ENCODE results near the gene PTH2R. TPM values are rescaled to one million over a fixed set of nuclear protein-coding genes. Genes with fewer than 3 reads are reported as not detected.

PTH2R gene
- total and polyA plus RNA-seq, 2 of the 4 experiments (the other 2 are of a cell fraction) = under 0.01 TPM; not detected in 1

- H2BK5ac ChIP-seq (ENCODE audit: low read depth, low read length, poor library complexity, severe bottlenecking) = no peak overlapping the region
- no peak overlapping the region for H2BK15ac ChIP-seq (ENCODE audit: low read depth, low read length)
- H2AK5ac ChIP-seq (ENCODE audit: low read depth, low read length) = no peak overlapping the region
- no peak overlapping the region for H3K4me3 ChIP-seq (ENCODE audit: insufficient read depth, low read depth, low read length)
- peaks cover 2% of the 10 kb centered on the region; the same call in 1 of the 2 replicates for H3K27me3 ChIP-seq (ENCODE audit: control insufficient read depth, insufficient read depth, low read length)
- no peak overlapping the region for H3K4ac ChIP-seq (ENCODE audit: low read depth, low read length)
- ChIA-PET POLR2A (ENCODE audit: unreplicated experiment) (no interaction called here), CTCF (no interaction called here)
- H2BK120ac ChIP-seq (ENCODE audit: low read depth, low read length) = no peak overlapping the region
- peaks cover 2% of the 10 kb centered on the region; the same call in 1 of the 2 replicates for H3K4me1 ChIP-seq (ENCODE audit: control insufficient read depth, insufficient read depth, low read length)
- no peak overlapping the region for H4K5ac ChIP-seq (ENCODE audit: low read depth, low read length)
- in situ Hi-C loops (cut with MboI; ENCODE audit: low sequenced_read_pairs) = no loop called here
- H3K18ac ChIP-seq (ENCODE audit: low read depth, low read length) = no peak overlapping the region
- H4K91ac ChIP-seq (ENCODE audit: insufficient read depth, low read depth, low read length) = no peak overlapping the region
- H3K14ac ChIP-seq (replicated peaks; ENCODE audit: low read depth, low read length) = no peak overlapping the region
- H4K8ac ChIP-seq (ENCODE audit: low read depth in 2 of 2, low read length in 2 of 2) = no peak overlapping the region
- no peak for TF ChIP-seq MAFK (IDR thresholded peaks at IDR 0.05; ENCODE audit: low read depth, low read length)
- TF ChIP-seq MAZ (IDR thresholded peaks at IDR 0.05; ENCODE audit: borderline replicate concordance, low read depth, low read length) = no peak
- TF ChIP-seq SMC3 (IDR thresholded peaks at IDR 0.05; ENCODE audit: low read depth, low read length) = no peak
- no peak for TF ChIP-seq RCOR1 (IDR thresholded peaks at IDR 0.05; ENCODE audit: insufficient replicate concordance, low read length)
- no peak for TF ChIP-seq BHLHE40 (IDR thresholded peaks at IDR 0.05; ENCODE audit: low read depth, low read length)
- no peak for TF ChIP-seq POLR2A (IDR thresholded peaks at IDR 0.05; ENCODE audit: low read depth, low read length)
- no peak for TF ChIP-seq USF2 (IDR thresholded peaks at IDR 0.05; ENCODE audit: low read depth, low read length)
- TF ChIP-seq RAD21 (IDR thresholded peaks at IDR 0.05; ENCODE audit: low read length) = no peak
- TF ChIP-seq MXI1 (IDR thresholded peaks at IDR 0.05; ENCODE audit: borderline replicate concordance, low read depth, low read length) = no peak
- no peak for TF ChIP-seq CEBPB (IDR thresholded peaks at IDR 0.05; ENCODE audit: low read depth, low read length)
- TF ChIP-seq NFE2L2 (IDR thresholded peaks at IDR 0.05; ENCODE audit: low read depth, low read length) = no peak
- no peak for TF ChIP-seq CTCF (conservative IDR thresholded peaks at IDR 0.05; ENCODE audit: low read depth, low read length)
- no peak for TF ChIP-seq CHD1 (IDR thresholded peaks at IDR 0.05; ENCODE audit: low read depth, low read length)
- no peak for TF ChIP-seq RFX5 (IDR thresholded peaks at IDR 0.05; ENCODE audit: low read depth, low read length)
- no peak for TF ChIP-seq FOS (IDR thresholded peaks at IDR 0.05; ENCODE audit: low read depth, low read length)
- WGBS, 2 experiments (ENCODE audit: extremely low coverage in 2 of 2, insufficient read length in 1 of 2) = no CpG with 5 or more reads among the region's 1 CpG
- H4K20me1 ChIP-seq (ENCODE audit: insufficient read depth, low read length) = no peaks in the 10 kb centered on the region
- H2AFZ ChIP-seq (replicated peaks; ENCODE audit: low read length, poor library complexity) = no peak overlapping the region
- no peaks in the 10 kb centered on the region for H3K36me3 ChIP-seq (ENCODE audit: control insufficient read depth, insufficient read depth, low read length)
- H2BK20ac ChIP-seq (ENCODE audit: low read depth, low read length) = no peak overlapping the region
- intact Hi-C loops (cut with micrococcal nuclease) = no loop called here
- no peak overlapping the region for H3K56ac ChIP-seq (ENCODE audit: extremely low read depth, insufficient read depth, low read length)
- DNase-seq (no peak), ATAC-seq (ENCODE audit: low read depth) (no peak)
- no peaks in the 10 kb centered on the region for H3K9me3 ChIP-seq (ENCODE audit: control insufficient read depth, insufficient read depth, low read length)
- no TSS peak for BruUV-seq (replicated peaks)
- H3K23ac ChIP-seq (ENCODE audit: low read depth, low read length) = no peak overlapping the region
- H2AK9ac ChIP-seq (replicated peaks; ENCODE audit: low read depth, low read length, poor library complexity) = no peak overlapping the region
- dilution Hi-C loops (cut with HindIII; ENCODE audit: low sequenced_read_pairs, unreplicated experiment) = no loop called here
- H3K9me1 ChIP-seq (ENCODE audit: insufficient read depth, low read length) = no peaks in the 10 kb centered on the region
- no peaks in the 10 kb centered on the region for H3K79me1 ChIP-seq (ENCODE audit: low read depth in 1 of 2, low read length in 2 of 2)
- H3K27ac ChIP-seq (ENCODE audit: insufficient read depth, low read length) = no peak overlapping the region
- no peak overlapping the region for H3K9ac ChIP-seq (ENCODE audit: low read depth, low read length)
- H3K4me2 ChIP-seq (ENCODE audit: low read depth, low read length) = no peak overlapping the region
Observed at GRCh38 chr2:208371634-208371935, 35.0 kb upstream of the PTH2R start.

All from IMR-90 (cell line).